Erythroblast (primary cell): ENCODE results near the gene DOCK3.
"Not testable (repeated sequence)": the region's sequence is repeated elsewhere in the genome, so short reads cannot be mapped to it uniquely, and the experiment has no call there.

Experiments
- DNase-seq, 2 experiments: peaks; one replicate each; lab custom pipeline; 2025; lab: John Stamatoyannopoulos, UW
- GATA1 ChIP-seq: IDR thresholded peaks from 2 replicates; pipeline ENCODE4 v1.6.1; 2011; ENCODE audit warnings: low read depth, mild to moderate bottlenecking, control low read depth, low read length, moderate library complexity
- POLR2A ChIP-seq: IDR thresholded peaks from 2 replicates; pipeline ENCODE4 v1.6.1; 2011; ENCODE audit warnings: mild to moderate bottlenecking, low read length

Gene DOCK3

GRCh38 chr3:50737193-50737905 lies 62.6 kb downstream of the DOCK3 start:
- TF ChIP-seq GATA1 (no peak), POLR2A (no peak)
- DNase-seq: no peak

DNA sequence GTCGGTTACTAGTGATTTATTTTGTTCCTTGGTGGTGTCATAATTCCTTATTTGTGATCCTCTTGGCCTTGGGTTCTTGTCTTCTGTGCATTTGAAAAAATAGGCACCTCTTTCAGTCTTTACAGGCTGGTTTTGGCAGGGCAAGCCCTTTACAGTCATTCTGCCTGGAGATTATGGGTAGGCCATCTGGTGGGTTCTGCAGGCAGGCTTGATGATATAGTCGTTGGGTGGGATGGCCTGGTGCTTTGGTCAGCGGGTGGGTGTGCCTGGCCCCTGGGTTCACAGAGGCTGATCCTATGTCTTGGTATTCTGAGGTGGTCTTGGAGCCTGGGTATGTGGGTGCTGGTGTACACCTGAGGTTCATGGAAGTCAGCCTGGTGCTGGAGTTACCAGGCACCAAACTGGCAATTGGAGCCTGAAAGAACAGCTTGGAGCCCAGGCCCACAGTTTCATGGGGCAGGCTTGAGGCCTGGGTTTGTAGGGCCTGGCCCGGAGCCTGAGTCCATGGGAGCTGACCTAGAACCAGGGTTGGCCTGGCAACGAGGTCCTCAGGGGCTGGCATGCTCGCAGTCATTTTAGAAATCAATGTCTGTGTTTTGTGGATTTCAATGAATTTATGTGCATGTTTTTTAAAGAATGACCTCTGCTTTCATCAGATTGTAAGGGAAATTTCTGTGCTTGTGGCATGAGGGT lies 63.3 kb downstream of the DOCK3 start:
- no peak for DNase-seq
- no peak for TF ChIP-seq GATA1
- TF ChIP-seq POLR2A: no peak

GRCh38 chr3:50743643-50744042 lies 68.9 kb downstream of the DOCK3 start:
- TF ChIP-seq POLR2A (no peak), GATA1 (no peak)
- DNase-seq: no peak

DNA sequence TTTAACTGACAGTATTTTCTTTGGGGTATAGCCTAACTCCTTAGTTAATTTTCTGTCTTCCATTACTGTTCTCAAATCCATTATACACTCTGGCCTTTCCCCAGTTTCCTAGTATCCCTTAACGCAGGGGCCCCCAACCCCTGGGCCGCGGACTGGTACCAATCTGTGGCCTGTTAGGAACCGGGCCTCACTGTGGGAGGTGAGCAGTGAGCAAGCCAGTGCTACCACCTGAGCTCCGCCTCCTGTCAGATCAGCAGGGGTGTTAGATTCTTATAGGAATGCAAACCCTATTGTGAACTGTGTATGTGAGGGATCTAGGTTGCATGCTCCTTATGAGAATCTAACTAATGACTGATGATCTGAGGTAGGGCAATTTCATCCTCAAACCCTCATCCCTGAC lies 75.1 kb downstream of the DOCK3 start:
- DNase-seq: no peak
- TF ChIP-seq GATA1 (no peak), POLR2A (no peak)

DNA sequence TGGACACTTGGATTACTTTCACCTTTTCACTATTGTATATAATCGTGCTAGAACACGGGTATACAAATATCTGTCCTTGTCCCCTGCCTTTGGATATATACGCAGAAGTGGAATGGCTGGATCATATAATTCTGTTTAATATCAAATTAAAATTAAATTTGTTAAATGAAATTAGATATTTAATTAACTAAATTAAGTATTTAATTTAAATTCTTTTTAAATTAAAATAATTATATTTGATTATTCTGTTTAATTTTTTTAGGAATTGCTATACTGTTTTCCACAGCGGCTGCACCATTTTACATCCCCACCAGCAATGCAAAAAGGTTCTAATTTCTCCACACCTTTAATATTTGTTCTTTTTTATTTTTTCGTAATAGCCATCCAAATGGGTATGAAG lies 84.3 kb downstream of the DOCK3 start:
- TF ChIP-seq POLR2A (no peak), GATA1 (no peak)
- no peak for DNase-seq

- no peak for TF ChIP-seq GATA1
- TF ChIP-seq POLR2A: no peak
- DNase-seq: no peak
These were observed 103.0 kb downstream of the DOCK3 start for GRCh38 chr3:50777680-50778079.

- DNase-seq: not testable (repeated sequence)
These were observed 107.0 kb downstream of the DOCK3 start for GRCh38 chr3:50781766-50782165.

- no peak for DNase-seq
- TF ChIP-seq POLR2A (no peak), GATA1 (no peak)
These were observed 111.9 kb downstream of the DOCK3 start for GRCh38 chr3:50786631-50787030.

- DNase-seq: not testable (repeated sequence)
These were observed 116.2 kb downstream of the DOCK3 start for GRCh38 chr3:50790894-50791293.

GRCh38 chr3:50792568-50792967 lies 117.8 kb downstream of the DOCK3 start:
- TF ChIP-seq POLR2A: no peak
- DNase-seq: no peak

DNA sequence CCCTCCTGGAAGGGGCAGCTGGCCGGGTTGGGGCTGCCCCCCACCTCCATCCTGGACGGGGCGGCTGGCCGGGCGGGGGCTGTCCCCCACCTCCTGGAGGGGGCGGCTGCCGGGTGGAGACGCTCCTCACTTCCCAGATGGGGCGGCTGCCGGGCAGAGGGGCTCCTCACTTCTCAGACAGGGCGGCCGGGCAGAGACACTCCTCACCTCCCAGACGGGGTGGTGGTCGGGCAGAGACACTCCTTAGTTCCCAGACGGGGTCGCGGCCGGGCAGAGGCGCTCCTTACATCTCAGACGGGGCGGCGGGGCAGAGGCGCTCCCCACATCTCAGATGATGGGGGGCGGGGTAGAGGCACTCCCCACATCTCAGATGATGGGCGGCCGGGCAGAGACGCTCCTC lies 129.1 kb downstream of the DOCK3 start:
- DNase-seq: not testable (repeated sequence)

- DNase-seq: not testable (repeated sequence)
These were observed 129.6 kb downstream of the DOCK3 start for GRCh38 chr3:50804376-50804775.

DNA sequence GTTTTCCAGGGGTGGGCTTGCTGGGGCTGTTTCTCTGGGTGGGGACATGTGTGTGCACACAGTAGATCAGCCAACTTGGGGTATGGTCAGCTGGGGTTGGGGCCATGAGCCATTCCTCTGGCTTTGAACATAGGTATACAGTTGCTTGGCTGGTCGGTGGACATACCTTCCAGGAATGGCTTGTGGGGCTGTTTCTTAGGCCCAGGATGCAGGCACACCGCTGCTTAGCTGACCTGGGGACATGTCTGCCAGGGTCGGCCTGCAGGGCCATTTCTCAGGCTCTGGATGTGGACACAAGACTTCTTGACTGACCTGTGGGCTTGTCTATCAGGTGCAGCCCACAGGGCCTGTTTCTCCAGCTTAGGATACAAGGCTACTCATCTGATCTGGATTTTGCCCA lies 130.6 kb downstream of the DOCK3 start:
- no peak for DNase-seq
- TF ChIP-seq GATA1 (no peak), POLR2A (no peak)

DNA sequence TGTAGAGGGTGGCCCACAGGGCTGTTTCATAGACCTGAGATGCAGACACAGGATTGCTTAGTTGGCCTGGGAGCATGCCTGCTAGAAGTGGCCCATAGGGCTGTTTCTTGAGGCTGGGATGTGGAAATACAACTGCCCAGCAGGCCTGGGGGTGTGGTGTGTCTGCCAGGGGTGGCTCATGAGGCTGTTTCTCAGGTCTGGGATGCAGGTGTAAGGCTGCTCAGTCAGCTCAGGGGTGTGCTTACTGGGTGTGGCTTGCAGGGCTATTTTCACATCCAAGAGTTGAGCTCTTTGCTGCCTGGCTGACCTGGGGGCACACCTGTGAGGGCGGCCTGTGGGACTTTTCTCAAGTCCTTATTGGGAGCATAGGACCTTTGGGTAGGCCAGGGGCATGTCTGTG lies 131.3 kb downstream of the DOCK3 start:
- no peak for TF ChIP-seq GATA1
- no peak for TF ChIP-seq POLR2A
- no peak for DNase-seq

- TF ChIP-seq POLR2A (no peak), GATA1 (no peak)
- DNase-seq: no peak
These were observed 132.1 kb downstream of the DOCK3 start for GRCh38 chr3:50806806-50807205.
